SU-DHL-6 (cell line): ENCODE data around the gene RNF227.

Experiments used
- EZH2phosphoT487 ChIP-seq: fragments of 200-600 bp; sonication (generic), shearing (Covaris generic); conservative IDR thresholded peaks from 2 replicates; pipeline ENCODE4 v1.6.1; 2018; ENCODE audit warnings: mild to moderate bottlenecking, antibody characterized with exemption, low read length, moderate library complexity, mixed read lengths
- TF ChIP-seq, protein P1 (sequence below): fragments of 200-600 bp; sonication (generic); IDR thresholded peaks from one replicate; pipeline ENCODE4 v1.5.1; 2017; ENCODE audit warnings: antibody characterized with exemption, mild to moderate bottlenecking, low read length, moderate library complexity; ENCODE audit not compliant: insufficient read depth, poor library complexity, severe bottlenecking

DNA sequence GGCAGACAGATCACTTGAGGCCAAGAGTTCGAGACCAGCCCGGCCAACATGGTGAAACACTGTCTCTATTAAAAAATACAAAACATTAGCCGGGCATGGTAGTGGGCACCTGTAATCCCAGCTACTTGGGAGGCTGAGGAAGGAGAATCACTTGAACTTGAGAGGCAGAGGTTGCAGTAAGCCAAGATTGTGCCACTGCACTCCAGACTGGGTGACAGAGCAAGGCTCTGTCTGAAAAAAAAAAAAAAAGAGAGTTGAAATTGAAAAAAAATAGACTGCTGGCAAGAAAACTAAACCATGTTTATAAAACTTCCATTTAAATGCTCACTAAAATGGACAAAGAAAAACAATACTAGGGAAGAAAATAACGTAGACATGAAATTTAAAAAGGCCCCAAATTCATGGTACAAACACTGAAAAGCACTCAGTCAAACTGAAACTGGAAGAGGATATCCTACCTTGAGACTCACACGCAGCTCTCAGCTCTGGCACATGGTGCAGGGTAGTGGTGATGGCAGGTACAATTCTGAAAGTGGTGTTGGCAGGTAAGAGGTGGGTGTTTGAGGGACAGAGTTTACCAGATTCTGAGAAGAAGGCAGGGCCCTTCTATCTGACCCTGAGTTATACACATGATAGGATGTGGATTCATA lies 35.2 kb upstream of the RNF227 start:
- TF ChIP-seq, protein P1, sequence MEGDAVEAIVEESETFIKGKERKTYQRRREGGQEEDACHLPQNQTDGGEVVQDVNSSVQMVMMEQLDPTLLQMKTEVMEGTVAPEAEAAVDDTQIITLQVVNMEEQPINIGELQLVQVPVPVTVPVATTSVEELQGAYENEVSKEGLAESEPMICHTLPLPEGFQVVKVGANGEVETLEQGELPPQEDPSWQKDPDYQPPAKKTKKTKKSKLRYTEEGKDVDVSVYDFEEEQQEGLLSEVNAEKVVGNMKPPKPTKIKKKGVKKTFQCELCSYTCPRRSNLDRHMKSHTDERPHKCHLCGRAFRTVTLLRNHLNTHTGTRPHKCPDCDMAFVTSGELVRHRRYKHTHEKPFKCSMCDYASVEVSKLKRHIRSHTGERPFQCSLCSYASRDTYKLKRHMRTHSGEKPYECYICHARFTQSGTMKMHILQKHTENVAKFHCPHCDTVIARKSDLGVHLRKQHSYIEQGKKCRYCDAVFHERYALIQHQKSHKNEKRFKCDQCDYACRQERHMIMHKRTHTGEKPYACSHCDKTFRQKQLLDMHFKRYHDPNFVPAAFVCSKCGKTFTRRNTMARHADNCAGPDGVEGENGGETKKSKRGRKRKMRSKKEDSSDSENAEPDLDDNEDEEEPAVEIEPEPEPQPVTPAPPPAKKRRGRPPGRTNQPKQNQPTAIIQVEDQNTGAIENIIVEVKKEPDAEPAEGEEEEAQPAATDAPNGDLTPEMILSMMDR = no peak
- no peak for TF ChIP-seq EZH2phosphoT487
